H9 (cell line): ENCODE measurements around the gene PODNL1. TPM values are rescaled to one million over a fixed set of nuclear protein-coding genes. Genes with fewer than 3 reads are reported as not detected.

Source experiments
- DNase-seq: peaks from one replicate; pipeline ENCODE4 v3.0.0-alpha.2; 2017
- H2AFZ ChIP-seq: one replicate; pipeline ENCODE4 v1.6.1; 2013; ENCODE audit warnings: mild to moderate bottlenecking, low read length, control low read depth, moderate library complexity
- H2AK5ac ChIP-seq: 2 replicates; pipeline ENCODE4 v1.6.1; 2013; ENCODE audit warnings: low read length, control low read depth, mixed read lengths; ENCODE audit not compliant: insufficient read length
- H2BK120ac ChIP-seq: one replicate; pipeline ENCODE4 v1.6.1; 2013; ENCODE audit warnings: low read depth, mild to moderate bottlenecking, low read length, control low read depth, inconsistent platforms; ENCODE audit not compliant: poor library complexity, severe bottlenecking
- H2BK12ac ChIP-seq: 2 replicates; pipeline ENCODE4 v1.6.1; 2013; ENCODE audit warnings: low read length, control low read depth, mixed read lengths, low read depth; ENCODE audit not compliant: insufficient read length
- H2BK15ac ChIP-seq: 2 replicates; pipeline ENCODE4 v1.6.1; 2013; ENCODE audit warnings: low read depth, low read length, control low read depth
- H2BK20ac ChIP-seq: one replicate; pipeline ENCODE4 v1.6.1; 2013; ENCODE audit warnings: low read depth, mild to moderate bottlenecking, low read length, control low read depth, inconsistent platforms; ENCODE audit not compliant: poor library complexity, severe bottlenecking
- H2BK5ac ChIP-seq: 2 replicates; pipeline ENCODE4 v1.6.1; 2013; ENCODE audit warnings: low read length, control low read depth, mixed read lengths; ENCODE audit not compliant: insufficient read length
- H3K14ac ChIP-seq: 2 replicates; pipeline ENCODE4 v1.6.1; 2013; ENCODE audit warnings: low read length, control low read depth; ENCODE audit not compliant: insufficient read depth
- H3K18ac ChIP-seq: 2 replicates; pipeline ENCODE4 v1.6.1; 2013; ENCODE audit warnings: low read depth, mild to moderate bottlenecking, mixed read lengths, low read length, control low read depth; ENCODE audit not compliant: insufficient read length
- H3K23ac ChIP-seq: 2 replicates; pipeline ENCODE4 v1.6.1; 2013; ENCODE audit warnings: low read length, control low read depth, mixed read lengths, low read depth; ENCODE audit not compliant: insufficient read length
- H3K23me2 ChIP-seq: 2 replicates; pipeline ENCODE4 v1.6.1; 2013; ENCODE audit warnings: low read depth, mild to moderate bottlenecking, mixed read lengths, low read length, control low read depth; ENCODE audit not compliant: insufficient read length, poor library complexity, severe bottlenecking
- H3K27ac ChIP-seq: 2 replicates; pipeline ENCODE4 v1.5.1; 2013; ENCODE audit warnings: low read length, control low read depth, mixed read lengths, low read depth; ENCODE audit not compliant: insufficient read length
- H3K27me3 ChIP-seq: 2 replicates; pipeline ENCODE4 v1.6.1; 2013; ENCODE audit warnings: low read length, control low read depth, inconsistent platforms; ENCODE audit not compliant: insufficient read depth
- H3K4ac ChIP-seq: 2 replicates; pipeline ENCODE4 v1.6.1; 2013; ENCODE audit warnings: low read depth, mild to moderate bottlenecking, control low read depth, inconsistent platforms, low read length, moderate library complexity
- H3K4me1 ChIP-seq: 2 replicates; pipeline ENCODE4 v1.6.1; 2013; ENCODE audit warnings: low read length, control low read depth, inconsistent platforms; ENCODE audit not compliant: insufficient read depth
- H3K4me2 ChIP-seq: 2 replicates; pipeline ENCODE4 v1.6.1; 2013; ENCODE audit warnings: low read length, control low read depth, mixed read lengths; ENCODE audit not compliant: insufficient read length, insufficient read depth
- H3K56ac ChIP-seq: 2 replicates; pipeline ENCODE4 v1.6.1; 2013; ENCODE audit warnings: low read depth, mild to moderate bottlenecking, mixed read lengths, low read length, control low read depth; ENCODE audit not compliant: insufficient read length
- H3K79me1 ChIP-seq: 2 replicates; pipeline ENCODE4 v1.6.1; 2013; ENCODE audit warnings: low read depth, mild to moderate bottlenecking, moderate library complexity, low read length, control low read depth, inconsistent platforms; ENCODE audit not compliant: insufficient read depth, poor library complexity, severe bottlenecking
- H3K79me2 ChIP-seq: 2 replicates; pipeline ENCODE4 v1.6.1; 2013; ENCODE audit warnings: low read length, control low read depth, inconsistent platforms; ENCODE audit not compliant: insufficient read depth
- H3K9ac ChIP-seq: 2 replicates; pipeline ENCODE4 v1.6.1; 2013; ENCODE audit warnings: low read length, control low read depth, mixed read lengths; ENCODE audit not compliant: insufficient read length; ENCODE audit errors: extremely low read depth
- H3K9me3 ChIP-seq: one replicate; pipeline ENCODE4 v1.6.1; 2013; ENCODE audit warnings: low read depth, low read length, inconsistent platforms; ENCODE audit not compliant: control insufficient read depth
- H3T11ph ChIP-seq: one replicate; pipeline ENCODE4 v1.6.1; 2013; ENCODE audit warnings: mild to moderate bottlenecking, low read length, control low read depth, inconsistent platforms
- H4K20me1 ChIP-seq: one replicate; pipeline ENCODE4 v1.6.1; 2013; ENCODE audit not compliant: control insufficient read depth, insufficient read length, insufficient read depth
- H4K5ac ChIP-seq: 2 replicates; pipeline ENCODE4 v1.6.1; 2013; ENCODE audit warnings: low read depth, mild to moderate bottlenecking, mixed read lengths, low read length, control low read depth; ENCODE audit not compliant: insufficient read length
- H4K8ac ChIP-seq: replicated peaks from 2 replicates; pipeline ENCODE4 v1.6.1; 2013; ENCODE audit warnings: low read length, control low read depth, mixed read lengths, low read depth; ENCODE audit not compliant: insufficient read length
- H4K91ac ChIP-seq: 2 replicates; pipeline ENCODE4 v1.6.1; 2013; ENCODE audit warnings: low read depth, mild to moderate bottlenecking, moderate library complexity, mixed read lengths, low read length, control low read depth; ENCODE audit not compliant: insufficient read length
- H3K27ac Mint-ChIP-seq, 3 experiments: 2 replicates in 2 of 3; 3 replicates in 1 of 3; pipeline ENCODE4 v1.8.0; 2020 to 2021; ENCODE audit warnings: mixed read lengths in 3 of 3, mild to moderate bottlenecking in 1 of 3, moderate library complexity in 1 of 3
- H3K27me3 Mint-ChIP-seq: 2 replicates; pipeline ENCODE4 v1.8.0; 2021; ENCODE audit warnings: low read depth, mild to moderate bottlenecking, moderate library complexity, mixed read lengths
- H3K36me3 Mint-ChIP-seq, 3 experiments: 2 replicates in 2 of 3; 3 replicates in 1 of 3; pipeline ENCODE4 v1.8.0; 2020 to 2021; ENCODE audit warnings: low read depth in 3 of 3, mixed read lengths in 3 of 3; ENCODE audit not compliant: insufficient read depth in 1 of 3
- H3K4me1 Mint-ChIP-seq, 2 experiments: 2 replicates each; pipeline ENCODE4 v1.8.0; 2020; ENCODE audit warnings: mixed read lengths in 2 of 2
- H3K4me3 Mint-ChIP-seq, 2 experiments: 2 replicates in 1 of 2; 3 replicates in 1 of 2; pipeline ENCODE4 v1.8.0; 2020 to 2021; ENCODE audit warnings: mild to moderate bottlenecking in 2 of 2, mixed read lengths in 2 of 2, moderate library complexity in 1 of 2
- H3K9me3 Mint-ChIP-seq, 2 experiments: 2 replicates in 1 of 2; 3 replicates in 1 of 2; pipeline ENCODE4 v1.8.0; 2020; ENCODE audit warnings: mild to moderate bottlenecking in 2 of 2, mixed read lengths in 2 of 2, moderate library complexity in 1 of 2
- CTCF ChIP-seq: fragments of 200-600 bp; sonication (generic); conservative IDR thresholded peaks from 3 replicates; pipeline ENCODE4 v1.8.0; 2021; ENCODE audit warnings: antibody characterized with exemption, mild to moderate bottlenecking
- WGBS: extraction: QIAGEN DNeasy Blood & Tissue Kit; methylation state at CpG from one replicate; pipeline ENCODE4 v1.1.7; 2013; ENCODE audit warnings: missing lambda C conversion rate, low lambda C conversion rate, mixed read lengths; ENCODE audit not compliant: insufficient read length; ENCODE audit errors: extremely low coverage; 5-methylcytosine and 5-hydroxymethylcytosine counted together
- total RNA-seq: library from RNA; stranded (reverse); gene quantifications from 2 replicates; pipeline ENCODE4 v1.2.1, GENCODE V29; 2021

The PODNL1 gene
- total RNA-seq, 1 experiment from 2014 or later, result 0.68 TPM

GRCh38 chr19:13890136-13890535 lies 48.1 kb downstream of the PODNL1 start:
- Histone ChIP-seq H2BK12ac (no peak overlapping the region), H4K8ac (no peak overlapping the region), H3K27me3 (no peaks in the 10 kb centered on the region), H3K4me1 (no peaks in the 10 kb centered on the region), H2BK20ac (no peak overlapping the region), H2AFZ (no peak overlapping the region), H3K23ac (no peak overlapping the region), H2BK15ac (no peak overlapping the region), H3K79me1 (no peaks in the 10 kb centered on the region), H3K56ac (no peak overlapping the region), H4K20me1 (no peaks in the 10 kb centered on the region), H3K9me3 (no peaks in the 10 kb centered on the region), H3K18ac (no peak overlapping the region), H3K14ac (no peak overlapping the region), H3K9ac (no peak overlapping the region), H2BK120ac (no peak overlapping the region), H3K4ac (no peak overlapping the region), H3K23me2 (no peaks in the 10 kb centered on the region), H4K91ac (no peak overlapping the region), H3T11ph (no peak overlapping the region), H3K27ac (no peak overlapping the region), H3K4me2 (no peak overlapping the region), H4K5ac (no peak overlapping the region), H3K79me2 (no peaks in the 10 kb centered on the region), H2AK5ac (no peak overlapping the region), H2BK5ac (no peak overlapping the region)
- no peaks in the 10 kb centered on the region for H3K4me1 Mint-ChIP-seq
- H3K4me3 Mint-ChIP-seq, result no peak overlapping the region
- no peaks in the 10 kb centered on the region for H3K9me3 Mint-ChIP-seq
- TF ChIP-seq CTCF, result no peak
- H3K27me3 Mint-ChIP-seq, result no peaks in the 10 kb centered on the region
- no CpG with 5 or more reads among the region's 13 CpGs for WGBS
- no peak for DNase-seq
- H3K36me3 Mint-ChIP-seq, result no peaks in the 10 kb centered on the region
- H3K27ac Mint-ChIP-seq, result no peak overlapping the region
